Fibroblast of mammary gland (primary cell): Measurements from ENCODE around the gene BNIP5.

Experiments used
- DNase-seq: peaks from one replicate; pipeline ENCODE4 v3.0.0-alpha.2; 2010; ENCODE audit warnings: low read depth
- H3K4me3 ChIP-seq: 2 replicates; pipeline ENCODE4 v1.5.1; 2011; ENCODE audit warnings: low read depth, mild to moderate bottlenecking, low read length, moderate library complexity; ENCODE audit not compliant: control insufficient read depth
- TF ChIP-seq, protein P1 (sequence below): conservative IDR thresholded peaks from 2 replicates; pipeline ENCODE4 v1.5.1; 2011; ENCODE audit warnings: low read depth, low read length, inconsistent platforms; ENCODE audit not compliant: control insufficient read depth, insufficient read depth

BNIP5 gene

DNA sequence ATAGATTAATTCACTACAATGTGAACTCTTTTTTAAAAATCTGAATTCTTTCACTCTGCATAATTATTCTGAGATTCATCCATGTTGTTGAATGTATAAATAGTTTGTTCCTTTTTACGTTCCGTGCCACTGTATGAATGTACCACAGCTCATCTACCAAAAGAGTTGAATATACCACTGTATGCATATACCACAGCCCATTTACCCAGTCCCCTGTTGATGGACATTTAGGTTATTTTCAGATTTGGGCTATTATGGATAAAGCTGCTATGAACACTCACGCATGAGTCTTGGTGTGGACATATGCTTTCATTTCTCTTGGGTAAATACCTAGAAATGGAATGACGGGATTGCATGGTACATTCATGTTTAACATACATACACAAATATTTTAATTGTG lies 38.7 kb downstream of the BNIP5 start:
- no peak for DNase-seq
- no peak overlapping the region for H3K4me3 ChIP-seq
- TF ChIP-seq, protein P1, sequence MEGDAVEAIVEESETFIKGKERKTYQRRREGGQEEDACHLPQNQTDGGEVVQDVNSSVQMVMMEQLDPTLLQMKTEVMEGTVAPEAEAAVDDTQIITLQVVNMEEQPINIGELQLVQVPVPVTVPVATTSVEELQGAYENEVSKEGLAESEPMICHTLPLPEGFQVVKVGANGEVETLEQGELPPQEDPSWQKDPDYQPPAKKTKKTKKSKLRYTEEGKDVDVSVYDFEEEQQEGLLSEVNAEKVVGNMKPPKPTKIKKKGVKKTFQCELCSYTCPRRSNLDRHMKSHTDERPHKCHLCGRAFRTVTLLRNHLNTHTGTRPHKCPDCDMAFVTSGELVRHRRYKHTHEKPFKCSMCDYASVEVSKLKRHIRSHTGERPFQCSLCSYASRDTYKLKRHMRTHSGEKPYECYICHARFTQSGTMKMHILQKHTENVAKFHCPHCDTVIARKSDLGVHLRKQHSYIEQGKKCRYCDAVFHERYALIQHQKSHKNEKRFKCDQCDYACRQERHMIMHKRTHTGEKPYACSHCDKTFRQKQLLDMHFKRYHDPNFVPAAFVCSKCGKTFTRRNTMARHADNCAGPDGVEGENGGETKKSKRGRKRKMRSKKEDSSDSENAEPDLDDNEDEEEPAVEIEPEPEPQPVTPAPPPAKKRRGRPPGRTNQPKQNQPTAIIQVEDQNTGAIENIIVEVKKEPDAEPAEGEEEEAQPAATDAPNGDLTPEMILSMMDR: no peak

DNA sequence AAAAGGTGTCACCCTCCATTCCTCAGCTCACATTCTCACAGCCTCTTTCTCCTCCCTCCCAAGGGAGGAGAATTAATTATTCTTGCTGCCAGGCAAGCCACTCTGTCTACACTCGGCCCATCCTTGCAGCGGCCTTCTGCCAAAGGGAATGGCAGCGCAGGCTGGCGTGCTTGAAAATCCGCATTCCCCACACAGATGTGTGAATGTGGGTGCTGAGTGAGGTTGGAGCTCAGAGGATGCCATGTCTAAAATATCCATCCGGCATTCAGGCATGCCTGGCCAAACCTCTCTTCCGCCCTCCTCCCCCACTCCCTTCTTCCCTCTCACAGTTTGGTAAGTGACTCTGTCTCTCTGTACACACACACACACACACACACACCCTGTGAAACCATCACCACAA lies 39.2 kb downstream of the BNIP5 start:
- no peak overlapping the region for H3K4me3 ChIP-seq
- no peak for DNase-seq
- TF ChIP-seq, protein P1: no peak

DNA sequence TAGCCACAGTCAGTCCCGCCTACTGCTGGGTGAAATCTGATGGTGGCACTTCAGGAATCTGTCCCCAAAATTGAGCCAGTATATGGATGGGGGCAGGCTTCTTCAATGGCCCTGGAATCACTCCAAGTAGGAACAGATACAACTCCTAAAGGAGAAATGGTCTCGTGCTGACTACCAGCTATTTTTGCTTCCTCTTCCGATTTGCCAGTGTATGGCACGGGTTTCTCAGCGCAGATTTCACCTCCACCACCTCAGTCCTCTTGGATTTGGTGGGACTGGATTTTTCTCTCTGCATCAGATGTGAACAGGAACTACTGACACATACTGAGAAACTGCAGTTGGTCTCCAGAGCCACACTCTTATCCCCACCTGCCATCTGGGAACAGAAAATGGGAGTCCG lies 39.6 kb downstream of the BNIP5 start:
- TF ChIP-seq, protein P1: no peak
- no peak for DNase-seq
- no peak overlapping the region for H3K4me3 ChIP-seq

DNA sequence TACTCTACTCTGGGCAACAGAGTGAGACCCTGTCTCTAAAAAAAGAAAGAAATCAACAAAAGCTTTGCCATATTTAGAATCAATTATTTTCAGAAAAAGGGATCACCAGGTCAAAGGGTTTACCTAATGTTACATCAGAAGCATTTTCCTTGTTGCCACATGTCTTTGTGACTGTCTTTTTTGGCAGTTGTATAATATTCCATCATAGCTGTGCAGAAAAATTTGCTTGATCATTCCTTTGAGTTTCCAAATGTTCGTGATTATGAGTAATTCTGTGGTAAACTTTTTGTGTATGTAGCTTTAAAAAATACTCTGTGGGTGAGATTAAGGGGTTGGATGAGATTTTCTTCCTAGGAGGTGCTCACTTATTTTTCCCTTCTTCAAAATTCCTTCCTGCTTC lies 40.4 kb downstream of the BNIP5 start:
- TF ChIP-seq, protein P1: no peak
- H3K4me3 ChIP-seq: no peak overlapping the region
- peak; percentile 45 for DNase-seq

DNA sequence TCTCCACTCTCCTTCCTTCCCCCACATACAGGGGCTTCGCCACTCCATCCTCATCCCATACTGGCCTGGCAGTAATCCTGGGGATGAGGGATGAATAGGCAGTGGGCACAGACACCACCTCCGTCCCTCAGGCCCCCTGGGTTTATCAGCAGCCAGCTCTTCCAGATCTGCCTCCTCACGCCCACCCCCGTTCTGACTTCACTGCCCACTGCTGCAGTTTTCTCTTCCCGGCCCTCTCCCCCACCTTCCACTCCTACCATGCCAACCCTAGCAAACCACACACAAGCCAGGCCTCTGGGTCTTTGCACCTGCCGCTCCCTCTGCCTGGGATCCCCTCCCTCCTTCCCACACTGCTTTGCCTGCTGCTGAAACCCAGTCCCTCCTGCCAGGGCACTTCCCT lies 44.5 kb downstream of the BNIP5 start:
- H3K4me3 ChIP-seq: no peak overlapping the region
- TF ChIP-seq, protein P1: no peak
- no peak for DNase-seq

DNA sequence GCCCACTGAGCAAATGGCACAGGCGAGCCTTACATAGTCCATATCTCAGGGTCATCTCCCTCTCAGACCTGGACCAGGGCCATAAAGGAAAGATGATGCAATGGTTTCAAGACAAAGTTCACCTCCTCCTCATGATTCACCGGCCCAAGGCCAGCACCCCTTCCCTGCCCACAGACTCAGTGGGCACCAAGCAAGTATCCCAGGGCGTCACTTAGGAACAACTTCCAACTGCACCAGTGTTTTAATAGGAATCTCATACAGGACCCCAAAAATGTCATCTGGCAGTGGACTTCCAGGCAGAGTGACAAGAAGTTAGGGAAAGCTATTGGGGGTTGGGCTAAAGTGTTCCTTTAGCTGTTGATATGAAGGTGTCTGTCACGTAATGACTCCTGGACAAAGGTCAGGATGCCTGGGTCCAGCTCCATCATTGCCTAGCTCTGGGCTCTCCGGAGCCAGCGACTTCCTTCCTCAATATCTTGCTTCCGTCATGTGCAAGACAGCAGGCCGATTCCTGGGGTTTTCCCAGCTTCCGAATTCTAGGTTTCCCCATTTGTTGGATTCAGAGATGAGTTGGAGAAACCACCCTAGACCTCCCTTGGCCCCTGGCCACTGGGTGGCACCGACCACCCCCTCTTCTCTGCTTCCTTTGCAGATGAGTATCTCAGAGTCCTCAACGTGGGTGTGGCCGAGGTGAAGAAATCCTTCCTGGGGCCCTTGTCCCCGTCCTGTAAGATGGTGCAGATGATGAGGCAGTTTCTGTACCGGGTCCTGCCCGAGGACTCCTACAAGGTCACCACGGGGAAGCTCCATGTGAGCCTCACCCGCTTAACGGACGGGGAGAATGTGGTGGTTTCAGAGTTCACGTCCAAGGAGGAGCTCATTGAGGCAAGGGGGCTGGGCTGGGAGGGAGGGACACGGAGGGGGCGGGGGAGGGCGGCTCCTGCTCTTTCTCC lies 45.7 kb downstream of the BNIP5 start:
- TF ChIP-seq, protein P1: no peak
- DNase-seq: peak; percentile 66
- H3K4me3 ChIP-seq: no peak overlapping the region
